GM12873 (cell line): ENCODE measurements around the gene ADGRF3.

ENCODE experiments used
- CTCF ChIP-seq: IDR thresholded peaks from 2 replicates; pipeline ENCODE4 v1.5.1; 2012; ENCODE audit warnings: low read depth, mild to moderate bottlenecking, moderate library complexity, low read length, control low read depth; ENCODE audit not compliant: insufficient read depth; ENCODE audit errors: missing control alignments

ADGRF3 gene

GRCh38 chr2:26318950-26319349, 27.6 kb downstream of the ADGRF3 start:
- no peak for TF ChIP-seq CTCF

- no peak for TF ChIP-seq CTCF
Measured at GRCh38 chr2:26317377-26318105, 29.0 kb downstream of the ADGRF3 start.

- TF ChIP-seq CTCF = no peak
Measured at GRCh38 chr2:26316845-26317244, 29.7 kb downstream of the ADGRF3 start.

GRCh38 chr2:26316041-26316440, 30.5 kb downstream of the ADGRF3 start:
- no peak for TF ChIP-seq CTCF

GRCh38 chr2:26314243-26314642, 32.3 kb downstream of the ADGRF3 start:
- TF ChIP-seq CTCF = no peak

- no peak for TF ChIP-seq CTCF
Measured at GRCh38 chr2:26313446-26313845, 33.1 kb downstream of the ADGRF3 start.

DNA sequence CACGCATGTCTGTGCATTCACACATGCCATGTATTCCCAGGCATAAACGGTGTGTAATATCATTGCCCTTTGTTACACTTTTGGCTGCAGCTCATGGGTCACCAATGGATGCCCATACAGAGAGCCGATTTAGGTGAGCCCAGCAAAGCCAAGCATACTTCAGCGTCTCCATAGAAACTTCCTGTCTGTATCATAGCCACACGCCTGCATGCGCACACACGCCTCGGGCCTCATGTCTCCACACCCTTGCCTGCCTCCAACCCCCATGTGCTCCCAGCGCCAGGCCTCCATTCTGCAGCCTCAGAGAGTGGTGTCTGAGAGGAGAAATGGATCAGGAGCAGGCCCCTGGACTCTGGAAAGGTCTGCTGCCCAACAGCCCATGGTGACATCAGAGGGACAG, 34.1 kb downstream of the ADGRF3 start:
- no peak for TF ChIP-seq CTCF
